MCF 10A (cell line): ENCODE measurements around the gene PGP. TPM values are rescaled to one million over a fixed set of nuclear protein-coding genes. Genes with fewer than 3 reads are reported as not detected.

Source experiments
- BruUV-seq: library from RNA; stranded (reverse); fragments of 400-500 nt; replicated peaks from 2 replicates; lab custom pipeline; 2021; lab: Mats Ljungman, UMichigan
- CTCF ChIA-PET: fragments of 300-600 bp; sonication (Branson Sonifier 250); formaldehyde crosslinking; extraction: SDS; loops from one replicate; lab custom pipeline; 2021; ENCODE audit warnings: antibody characterized with exemption, inconsistent platforms; lab: Yijun Ruan, JAX
- POLR2A ChIA-PET: fragments of 300-600, 350-650 bp; sonication (Branson Sonifier 250); formaldehyde crosslinking; extraction: SDS; loops from one replicate; lab custom pipeline; 2020; ENCODE audit warnings: antibody characterized with exemption, inconsistent platforms; lab: Yijun Ruan, JAX
- DNase-seq: peaks from one replicate; pipeline ENCODE4 v3.0.0-alpha.2; 2018; ENCODE audit not compliant: unreplicated experiment
- H3K27ac Mint-ChIP-seq: one replicate; pipeline ENCODE4 v1.8.0; 2022; ENCODE audit warnings: mild to moderate bottlenecking, low read depth, mixed read lengths; ENCODE audit not compliant: unreplicated experiment
- H3K27me3 Mint-ChIP-seq: one replicate; pipeline ENCODE4 v1.8.0; 2022; ENCODE audit warnings: mixed read lengths; ENCODE audit not compliant: insufficient read depth, unreplicated experiment
- H3K36me3 Mint-ChIP-seq: one replicate; pipeline ENCODE4 v1.8.0; 2022; ENCODE audit warnings: mild to moderate bottlenecking, moderate library complexity, mixed read lengths; ENCODE audit not compliant: insufficient read depth, unreplicated experiment
- H3K4me1 Mint-ChIP-seq: one replicate; pipeline ENCODE4 v1.8.0; 2022; ENCODE audit warnings: mixed read lengths; ENCODE audit not compliant: insufficient read depth, unreplicated experiment
- H3K4me3 Mint-ChIP-seq: one replicate; pipeline ENCODE4 v1.8.0; 2022; ENCODE audit warnings: mild to moderate bottlenecking, moderate library complexity, mixed read lengths; ENCODE audit not compliant: unreplicated experiment
- H3K9me3 Mint-ChIP-seq: one replicate; pipeline ENCODE4 v1.8.0; 2022; ENCODE audit warnings: mixed read lengths; ENCODE audit not compliant: unreplicated experiment
- CTCF ChIP-seq: fragments of 200-600 bp; IDR thresholded peaks from one replicate; pipeline ENCODE4 v1.8.0; 2022; ENCODE audit warnings: antibody characterized with exemption, mild to moderate bottlenecking; ENCODE audit not compliant: unreplicated experiment
- intact Hi-C: fragments of 100-400 bp; cut with micrococcal nuclease; formaldehyde crosslinking; loops from 2 replicates; pipeline ENCODE4 v1.14.1; 2022
- total RNA-seq: library from RNA; stranded (reverse); gene quantifications from 2 replicates; pipeline ENCODE4 v1.2.3, GENCODE V29; 2022

The PGP gene
- total RNA-seq, 1 experiment from 2014 or later = 12.0 TPM

DNA sequence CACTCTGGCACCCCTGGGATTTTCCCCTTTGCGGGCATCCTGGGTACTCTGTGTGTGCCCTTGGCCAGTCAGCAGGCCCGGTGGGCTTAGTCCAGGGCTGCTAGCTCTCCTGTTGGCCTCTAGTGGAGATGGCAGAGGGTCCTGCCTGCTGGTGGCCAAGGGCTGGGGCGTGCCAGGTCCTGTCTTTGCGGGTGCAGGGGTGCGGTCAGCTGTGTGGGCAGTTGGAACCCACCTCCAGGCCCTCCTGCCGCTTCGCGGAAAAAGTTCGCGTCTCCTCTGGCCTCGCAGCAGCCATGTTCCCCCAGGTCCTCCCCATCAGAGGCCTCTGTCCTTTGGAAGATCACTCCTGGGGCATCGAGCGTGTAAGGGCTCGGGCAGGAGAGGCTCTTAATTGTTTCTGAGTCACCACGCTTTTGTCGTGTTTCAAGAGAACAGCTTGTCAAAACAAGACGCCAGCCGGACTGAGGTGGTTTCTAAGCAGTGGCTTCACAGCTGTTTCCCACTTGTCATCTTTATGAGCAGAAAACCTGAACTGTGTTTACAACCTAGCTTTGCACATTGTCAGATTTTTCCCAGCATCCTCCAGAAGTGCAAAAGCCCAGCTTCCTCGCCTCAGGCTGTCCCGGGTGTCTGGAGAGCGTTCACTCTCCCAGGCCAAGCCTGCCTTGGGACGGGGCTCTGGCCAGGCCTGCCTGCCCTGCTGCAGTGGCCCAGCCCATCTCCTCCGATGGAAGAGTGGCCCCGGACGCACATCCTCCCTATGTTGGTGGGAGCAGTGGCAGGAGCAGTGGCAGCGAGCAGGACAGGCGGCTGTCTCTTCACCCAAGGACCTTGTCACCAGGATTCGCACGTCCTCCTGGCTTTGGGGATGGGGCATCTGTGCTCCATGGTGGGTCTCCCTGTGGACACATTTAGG is 16.6 kb upstream of the PGP start:
- H3K36me3 Mint-ChIP-seq = peaks cover 55% of the 10 kb centered on the region
- no peaks in the 10 kb centered on the region for H3K9me3 Mint-ChIP-seq
- TF ChIP-seq CTCF = no peak
- no TSS peak for BruUV-seq
- POLR2A ChIA-PET = interaction anchor here (0.5 to 1.1 kb wide), 3 partner anchors 8 to 282 kb away, joined by 3 to 6 read pairs (median 4); partner anchors contain the start of gene ECI1
- DNase-seq = no peak
- H3K27me3 Mint-ChIP-seq = no peaks in the 10 kb centered on the region
- intact Hi-C loops = no loop called here
- no peak overlapping the region for H3K27ac Mint-ChIP-seq
- no peaks in the 10 kb centered on the region for H3K4me1 Mint-ChIP-seq
- H3K4me3 Mint-ChIP-seq = no peak overlapping the region
- CTCF ChIA-PET = no interaction called here

DNA sequence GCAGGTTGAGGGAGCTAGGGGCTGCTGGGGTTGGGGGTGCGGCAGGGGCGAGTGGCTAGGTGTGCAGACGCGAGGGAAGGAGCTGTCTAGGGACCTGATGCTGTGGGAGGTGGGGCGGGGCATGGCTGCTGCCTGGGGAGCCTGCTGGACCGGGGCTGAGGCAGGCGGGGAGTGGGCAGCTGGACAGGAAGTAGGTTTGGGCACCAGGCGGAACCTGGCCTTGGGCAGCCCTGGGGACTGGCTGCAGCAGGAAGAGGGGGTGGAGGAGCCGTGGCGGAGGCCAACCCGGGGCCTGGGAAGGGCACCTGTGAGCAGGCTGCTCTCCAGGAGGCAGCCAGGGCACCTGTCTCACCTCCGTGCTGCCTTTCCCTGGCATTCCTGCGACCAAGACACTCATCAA is 15.7 kb upstream of the PGP start:
- ChIA-PET CTCF (interaction anchor here (0.5 kb wide), 1 partner anchor 261 kb away, joined by 4 read pairs; no protein-coding TSS in a partner anchor), POLR2A (interaction anchor here (0.5 to 1.0 kb wide), 2 partner anchors 21 to 283 kb away, joined by 3 to 6 read pairs; partner anchors contain the start of gene ECI1)
- Mint-ChIP-seq H3K4me1 (peaks cover 4% of the 10 kb centered on the region), H3K9me3 (no peaks in the 10 kb centered on the region), H3K4me3 (no peak overlapping the region), H3K27me3 (no peaks in the 10 kb centered on the region), H3K27ac (no peak overlapping the region), H3K36me3 (peaks cover 46% of the 10 kb centered on the region)
- TF ChIP-seq CTCF = no peak
- DNase-seq = no peak
- BruUV-seq = no TSS peak
- intact Hi-C loops = no loop called here

- no peak overlapping the region for H3K4me3 Mint-ChIP-seq
- H3K27ac Mint-ChIP-seq = no peak overlapping the region
- TF ChIP-seq CTCF = no peak
- DNase-seq = no peak
- no TSS peak for BruUV-seq
- H3K9me3 Mint-ChIP-seq = no peaks in the 10 kb centered on the region
- no peaks in the 10 kb centered on the region for H3K27me3 Mint-ChIP-seq
- ChIA-PET POLR2A (no interaction called here), CTCF (interaction anchor here (0.5 kb wide), 1 partner anchor 262 kb away, joined by 4 read pairs; no protein-coding TSS in a partner anchor)
- peaks cover 42% of the 10 kb centered on the region for H3K36me3 Mint-ChIP-seq
- peaks cover 4% of the 10 kb centered on the region for H3K4me1 Mint-ChIP-seq
- intact Hi-C loops = no loop called here
These were observed 15.1 kb upstream of the PGP start for GRCh38 chr16:2229632-2230250.

GRCh38 chr16:2229091-2229490 is 14.5 kb upstream of the PGP start:
- H3K4me1 Mint-ChIP-seq = peaks cover 4% of the 10 kb centered on the region
- H3K36me3 Mint-ChIP-seq = peaks cover 39% of the 10 kb centered on the region
- ChIA-PET POLR2A (no interaction called here), CTCF (interaction anchor here (1.1 kb wide), 1 partner anchor 23 kb away, joined by 4 read pairs; the partner anchor contains the start of gene ECI1)
- no peaks in the 10 kb centered on the region for H3K9me3 Mint-ChIP-seq
- TF ChIP-seq CTCF = no peak
- H3K4me3 Mint-ChIP-seq = no peak overlapping the region
- no peak overlapping the region for H3K27ac Mint-ChIP-seq
- H3K27me3 Mint-ChIP-seq = no peaks in the 10 kb centered on the region
- BruUV-seq = no TSS peak
- intact Hi-C loops = no loop called here
- no peak for DNase-seq
